Pons (tissue), 1 donor: ENCODE results near the gene NR5A1.

Experiments
- DNase-seq: peaks from one replicate; pipeline ENCODE4 v3.0.0-alpha.2; 2016; ENCODE audit warnings: low spot score

NR5A1 gene

GRCh38 chr9:124514125-124514524 lies 6.9 kb upstream of the NR5A1 start:
- no peak for DNase-seq

GRCh38 chr9:124513376-124513994 lies 6.3 kb upstream of the NR5A1 start:
- DNase-seq, result no peak

GRCh38 chr9:124512806-124513204 lies 5.6 kb upstream of the NR5A1 start:
- no peak for DNase-seq

GRCh38 chr9:124511891-124512805 lies 4.9 kb upstream of the NR5A1 start:
- DNase-seq, result no peak

DNA sequence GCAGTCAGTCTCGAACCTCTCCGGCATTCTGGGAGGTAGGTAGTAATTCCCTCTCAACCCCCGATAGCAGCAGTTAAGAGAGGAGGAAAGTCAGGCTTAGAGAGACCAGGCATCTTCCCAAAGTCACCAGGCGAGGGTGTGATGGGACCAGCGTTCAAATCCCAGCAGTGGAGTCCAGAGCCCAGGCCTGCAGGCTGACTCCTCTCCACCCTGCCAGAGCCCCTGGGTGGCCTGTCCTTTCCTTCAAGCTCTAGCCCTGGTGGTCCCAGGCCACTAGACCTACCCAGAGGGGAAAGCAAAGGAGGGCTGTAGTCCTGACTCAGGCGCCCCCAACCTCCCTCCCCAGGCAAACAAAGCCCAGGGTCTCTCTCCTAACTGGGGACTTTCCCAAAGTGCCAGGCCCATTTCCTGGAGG lies 4.2 kb upstream of the NR5A1 start:
- no peak for DNase-seq

DNA sequence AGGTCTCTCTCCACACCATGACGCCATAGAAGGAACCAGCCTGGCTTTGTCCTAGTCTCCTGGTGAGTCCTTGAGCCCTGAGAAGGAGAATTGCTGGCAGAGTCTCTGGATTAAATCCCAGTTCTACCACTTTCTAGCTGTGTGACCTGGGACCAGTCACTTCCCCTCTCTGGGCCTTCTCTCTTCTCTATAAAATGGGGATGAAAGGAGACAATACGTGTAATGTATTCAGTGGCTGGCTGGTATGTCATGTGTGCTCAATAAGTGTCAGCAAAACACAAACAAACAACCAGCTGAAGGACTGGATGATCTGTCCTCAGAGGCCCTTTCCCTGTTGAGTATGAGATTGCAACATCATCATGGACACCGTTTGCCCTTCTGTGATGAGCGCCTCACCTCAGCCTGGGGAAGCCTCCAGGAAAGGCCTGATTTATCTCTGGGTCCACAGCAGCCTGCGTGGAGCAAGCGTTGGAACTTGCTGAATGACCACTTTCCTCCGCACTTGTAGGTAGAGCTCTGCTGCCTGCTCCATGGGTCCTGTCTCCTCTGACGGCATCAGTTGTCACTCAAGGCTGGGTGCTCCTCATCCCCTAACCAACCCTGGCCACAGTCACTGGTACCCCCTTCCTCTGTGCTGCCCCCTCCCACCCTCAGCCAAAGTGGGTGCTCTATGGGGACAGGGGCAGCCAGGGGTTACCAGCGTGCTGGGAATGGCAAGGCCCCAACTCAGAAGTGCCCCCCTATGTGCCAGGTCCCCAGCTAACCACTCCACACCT lies 3.6 kb upstream of the NR5A1 start:
- no peak for DNase-seq

DNA sequence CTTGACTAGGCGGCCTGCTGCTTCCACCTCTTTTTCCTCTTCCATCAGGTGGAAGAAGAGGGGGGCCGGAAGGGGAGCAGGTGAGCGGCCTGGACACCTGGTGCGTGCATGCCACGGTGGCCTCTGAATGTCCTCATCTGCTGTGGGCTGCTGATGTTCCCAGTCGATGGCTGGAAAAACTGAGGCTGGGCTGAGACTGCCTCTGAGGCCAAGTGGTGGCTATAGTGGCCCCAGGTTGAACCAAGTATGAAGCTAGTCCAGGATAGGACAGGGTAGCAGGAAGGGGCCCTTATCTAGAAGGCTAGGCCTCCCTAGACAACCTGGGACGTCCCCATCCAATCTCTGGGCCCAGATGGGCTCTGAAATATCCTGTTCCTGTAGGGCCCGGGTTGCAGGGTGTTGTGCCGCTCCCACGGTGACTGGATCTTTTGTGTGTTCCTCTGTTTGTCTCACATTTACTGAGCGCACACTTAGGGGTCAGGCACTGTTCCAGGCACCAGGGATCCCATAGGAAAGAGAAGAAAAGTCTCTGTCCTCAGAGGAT lies 753 bp upstream of the NR5A1 start:
- DNase-seq, result no peak

GRCh38 chr9:124506433-124506832 lies 766 bp downstream of the NR5A1 start:
- no peak for DNase-seq

- DNase-seq, result no peak
Observed at GRCh38 chr9:124505901-124506346, 1.3 kb downstream of the NR5A1 start.

DNA sequence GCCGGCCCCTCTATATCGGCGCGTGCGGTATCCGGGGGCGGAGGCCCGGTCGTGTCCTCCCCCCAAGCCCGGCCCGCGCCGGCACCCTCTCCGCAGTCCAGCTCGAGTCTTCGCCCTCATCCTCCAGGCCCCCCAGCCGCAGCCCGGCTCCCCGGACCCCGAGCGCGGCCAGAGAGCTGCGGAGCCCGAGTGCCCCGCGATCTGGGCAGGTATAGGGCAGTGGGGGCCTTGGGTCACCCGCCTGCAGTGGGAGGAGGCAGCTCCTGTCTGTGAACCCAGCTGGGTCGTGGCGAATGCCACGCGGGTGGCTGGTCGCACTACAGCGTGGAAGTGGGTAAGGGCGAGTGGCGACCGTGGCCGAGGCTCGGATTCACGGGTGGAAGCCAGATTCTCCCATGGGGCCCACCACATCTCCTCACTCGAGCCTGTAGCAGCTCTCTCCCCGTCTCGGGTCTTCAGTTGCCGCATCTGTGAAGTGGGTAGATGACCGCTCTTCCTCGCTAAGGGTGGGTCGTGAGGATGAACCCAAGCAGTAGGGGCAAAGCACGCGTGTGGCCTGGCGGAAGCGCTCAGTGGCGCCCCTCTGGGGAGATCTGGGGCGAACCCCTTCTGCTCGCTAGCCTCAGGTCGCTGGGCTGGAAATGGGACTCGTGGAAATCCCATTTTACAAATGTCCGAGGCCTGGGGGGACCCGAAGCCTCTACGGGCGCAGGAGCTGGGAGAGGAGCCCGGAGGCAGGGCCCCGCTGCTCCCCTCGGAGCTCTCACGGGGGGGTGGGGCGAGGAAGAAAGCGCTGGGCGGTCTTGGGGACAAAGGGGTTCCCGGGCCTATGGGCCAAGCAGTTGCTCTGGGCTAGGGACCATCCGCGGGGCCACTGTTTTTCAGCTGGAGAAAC lies 1.9 kb downstream of the NR5A1 start:
- DNase-seq, result no peak

- no peak for DNase-seq
Observed at GRCh38 chr9:124504530-124505005, 2.6 kb downstream of the NR5A1 start.

DNA sequence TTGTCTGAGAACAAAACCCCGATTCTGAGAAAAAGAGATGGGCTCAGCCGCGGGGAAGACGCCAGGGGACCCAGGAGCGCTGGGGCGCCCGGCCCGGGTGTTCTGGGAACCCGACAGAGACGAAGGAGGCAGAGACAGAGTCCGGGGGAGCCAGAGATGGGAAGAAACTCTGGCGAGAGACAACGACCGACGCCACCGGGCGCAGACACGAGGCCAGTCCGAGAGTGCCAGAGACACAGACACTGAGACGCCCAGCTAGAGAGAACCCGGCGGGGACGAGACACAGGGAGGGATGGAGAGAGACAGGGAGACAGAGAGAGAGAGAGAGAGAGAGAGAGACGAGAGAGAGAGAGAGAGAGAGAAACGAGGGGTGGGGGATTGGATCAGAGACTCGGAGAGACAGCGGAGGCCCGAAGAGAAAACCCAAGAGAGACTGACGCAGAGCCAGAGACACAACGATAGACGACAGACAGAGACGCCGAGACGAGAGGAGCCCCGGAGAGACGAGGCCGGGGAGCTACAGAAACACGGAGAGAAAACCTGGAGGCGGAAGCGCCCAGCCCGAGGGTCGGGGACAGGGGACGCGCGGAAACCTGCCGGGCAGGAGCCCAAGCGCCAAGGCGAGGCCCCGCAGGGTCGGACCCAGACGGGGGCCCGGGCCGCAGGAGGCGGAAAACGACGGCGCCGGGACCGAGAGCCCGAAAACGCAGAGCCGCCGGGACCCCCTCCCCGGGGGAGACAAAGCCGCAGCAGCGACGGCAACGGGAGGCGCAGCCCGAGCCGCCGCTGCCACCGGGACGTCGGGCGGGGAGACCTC lies 3.3 kb downstream of the NR5A1 start:
- no peak for DNase-seq

GRCh38 chr9:124502711-124503702 lies 4.2 kb downstream of the NR5A1 start:
- DNase-seq, result no peak

GRCh38 chr9:124501771-124502320 lies 5.4 kb downstream of the NR5A1 start:
- no peak for DNase-seq

DNA sequence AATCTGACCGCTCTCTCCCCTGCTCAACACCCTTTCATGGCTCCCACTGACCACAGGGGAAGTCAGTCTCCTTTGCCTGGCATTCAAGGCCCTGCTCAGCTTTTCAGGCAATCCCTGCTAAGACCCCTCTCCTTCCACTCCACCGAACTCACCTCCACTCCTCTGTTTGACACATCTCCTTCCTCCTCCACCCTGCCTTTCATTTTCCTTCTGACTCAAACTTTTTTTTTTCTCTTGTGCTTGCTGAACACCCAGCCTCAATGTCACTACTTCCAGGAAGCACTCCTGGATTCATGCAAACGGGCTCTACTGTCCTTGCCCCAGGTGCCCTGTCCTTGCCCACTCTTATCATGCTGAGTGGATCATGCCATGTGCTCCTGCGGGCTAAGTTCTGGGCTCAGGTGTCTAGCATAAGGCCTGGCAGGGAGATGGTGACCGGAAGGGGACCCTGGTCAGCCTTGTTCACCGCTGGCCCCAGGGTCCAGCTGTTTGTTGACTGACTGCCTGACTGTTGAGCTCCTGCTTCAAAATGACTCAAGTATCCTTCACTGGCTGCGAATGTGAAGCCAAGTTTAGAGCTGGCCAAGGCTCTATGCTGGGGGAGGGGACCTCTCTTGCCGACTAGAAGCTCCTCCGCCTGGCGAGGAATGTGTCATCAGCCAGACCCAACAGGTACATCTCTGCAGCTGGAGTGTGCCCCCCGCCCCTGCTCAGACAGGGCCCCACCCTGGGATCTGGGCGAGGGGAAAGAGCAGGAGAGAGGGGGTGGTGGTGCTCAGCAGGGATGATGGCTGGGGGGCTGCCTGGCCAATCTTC lies 6.2 kb downstream of the NR5A1 start:
- DNase-seq, result no peak

DNA sequence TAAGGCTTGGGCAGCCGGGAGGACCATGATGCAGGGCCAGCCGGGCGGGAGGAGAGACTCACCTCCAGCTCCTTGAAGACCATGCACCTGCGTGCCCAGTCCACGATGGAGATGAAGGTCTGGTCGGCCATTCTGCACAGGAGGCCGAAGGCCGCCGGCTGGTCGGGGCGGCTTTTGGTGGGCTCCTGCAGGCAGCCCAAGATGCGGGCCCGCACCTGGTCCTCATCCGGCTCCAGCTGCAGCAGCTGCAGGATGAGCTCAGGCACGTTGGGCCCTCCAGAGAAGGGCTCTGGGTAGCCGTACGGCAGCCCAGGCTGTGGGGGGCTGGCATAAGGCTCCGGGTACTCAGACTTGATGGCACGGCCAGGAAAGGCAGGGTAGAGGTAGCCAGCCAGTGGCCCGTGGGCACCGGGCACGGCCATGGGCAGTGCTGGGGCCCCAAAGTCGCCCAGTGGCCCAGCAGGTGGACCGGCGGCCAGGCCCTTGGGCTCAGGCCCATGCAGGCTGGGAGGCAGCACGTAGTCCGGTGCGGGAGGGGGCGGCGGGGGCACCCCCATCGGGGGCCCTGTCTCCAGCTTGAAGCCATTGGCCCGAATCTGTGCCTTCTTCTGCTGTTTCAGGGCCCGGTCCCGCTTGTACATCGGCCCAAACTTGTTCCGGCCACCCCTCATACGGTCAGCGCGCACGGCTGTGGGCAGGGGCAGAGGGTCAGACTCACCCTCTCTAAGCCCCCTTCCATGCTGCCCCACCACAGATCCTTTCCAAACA lies 7.0 kb downstream of the NR5A1 start:
- DNase-seq, result no peak

GRCh38 chr9:124499216-124499615 lies 8.0 kb downstream of the NR5A1 start:
- DNase-seq, result no peak
